Natural killer cell treated with Interleukin-12 subunit alpha and Interleukin-12 subunit beta and Interleukin-15 and Interleukin-18, amount 100 ng/mL, for 72 hours (primary cell): Measurements from ENCODE around the gene KRTAP10-6. TPM values are rescaled to one million over a fixed set of nuclear protein-coding genes. Genes with fewer than 3 reads are reported as not detected.
"Not testable (repeated sequence)": the region's sequence is repeated elsewhere in the genome, so short reads cannot be mapped to it uniquely, and the experiment has no call there.

Experiments used
- ATAC-seq, 2 donors: fragments of 150-1000 bp; cut with Tn5 transposase in 1 of 2; sonication (Bioruptor Pico), chemical (Tn5 transposase) in 1 of 2; 2 replicates each; pipeline ENCODE4 v1.10.0; 2021
- DNase-seq: peaks from one replicate; pipeline ENCODE4 v3.0.0; 2022; ENCODE audit warnings: low spot score
- H3K27ac Mint-ChIP-seq, 2 donors: 1 replicate in 1 of 2; 2 replicates in 1 of 2; pipeline ENCODE4 v1.8.0; 2022; ENCODE audit warnings: mixed read lengths in 2 of 2, mild to moderate bottlenecking in 1 of 2, moderate library complexity in 1 of 2
- H3K27me3 Mint-ChIP-seq, 2 donors: 1 replicate in 1 of 2; 2 replicates in 1 of 2; pipeline ENCODE4 v1.8.0; 2022; ENCODE audit warnings: mixed read lengths in 2 of 2
- H3K36me3 Mint-ChIP-seq: one replicate; pipeline ENCODE4 v1.8.0; 2022; ENCODE audit warnings: mixed read lengths
- H3K4me1 Mint-ChIP-seq, 2 donors: 1 replicate in 1 of 2; 2 replicates in 1 of 2; pipeline ENCODE4 v1.8.0; 2022; ENCODE audit warnings: low read depth in 2 of 2, mixed read lengths in 2 of 2, mild to moderate bottlenecking in 1 of 2
- H3K4me3 Mint-ChIP-seq: one replicate; pipeline ENCODE4 v1.8.0; 2022; ENCODE audit warnings: mixed read lengths
- H3K9me3 Mint-ChIP-seq: 2 replicates; pipeline ENCODE4 v1.8.0; 2022; ENCODE audit warnings: mixed read lengths
- total RNA-seq, 2 donors: library from RNA; stranded (reverse); gene quantifications; one replicate each; pipeline ENCODE4 v1.2.3, GENCODE V29; 2022

Gene KRTAP10-6
- total RNA-seq, 2 donors from 2014 or later: not detected

DNA sequence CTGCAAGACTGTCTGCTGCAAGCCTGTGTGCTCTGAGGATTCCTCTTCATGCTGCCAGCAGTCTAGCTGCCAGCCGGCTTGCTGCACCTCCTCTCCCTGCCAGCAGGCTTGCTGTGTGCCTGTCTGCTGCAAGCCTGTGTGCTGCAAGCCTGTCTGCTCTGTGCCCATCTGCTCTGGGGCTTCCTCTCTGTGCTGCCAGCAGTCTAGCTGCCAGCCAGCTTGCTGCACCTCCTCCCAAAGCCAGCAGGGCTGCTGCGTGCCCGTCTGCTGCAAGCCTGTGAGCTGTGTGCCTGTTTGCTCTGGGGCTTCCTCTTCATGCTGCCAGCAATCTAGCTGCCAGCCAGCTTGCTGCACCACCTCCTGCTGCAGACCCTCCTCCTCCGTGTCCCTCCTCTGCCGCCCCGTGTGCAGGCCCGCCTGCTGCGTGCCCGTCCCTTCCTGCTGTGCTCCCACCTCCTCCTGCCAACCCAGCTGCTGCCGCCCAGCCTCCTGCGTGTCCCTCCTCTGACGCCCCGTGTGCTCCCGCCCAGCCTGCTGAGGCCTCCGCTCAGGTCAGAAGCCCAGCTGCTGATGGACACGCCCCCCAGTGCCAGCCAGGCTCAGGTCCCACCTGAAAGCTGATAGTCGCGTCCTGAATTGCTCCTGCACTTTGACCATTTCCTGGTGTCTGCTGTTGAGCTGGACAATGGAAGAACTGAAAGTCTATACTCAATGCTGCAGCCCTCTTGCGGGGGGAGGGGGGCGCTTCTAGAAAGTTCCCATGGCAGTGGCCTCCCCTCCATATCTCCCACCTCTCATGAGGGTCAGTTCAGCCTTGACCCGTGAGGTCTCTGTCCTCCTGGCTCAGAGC lies 17.6 kb downstream of the KRTAP10-6 start:
- Mint-ChIP-seq H3K36me3 (no peaks in the 10 kb centered on the region), H3K9me3 (peaks cover 3% of the 10 kb centered on the region), H3K27me3 (peaks cover 21 to 32% of the 10 kb centered on the region in 2 donors), H3K4me1 (peaks cover 0 to 2% of the 10 kb centered on the region in 2 donors), H3K4me3 (no peak overlapping the region), H3K27ac (no peak overlapping the region)
- DNase-seq (no peak), ATAC-seq (no peak)

DNA sequence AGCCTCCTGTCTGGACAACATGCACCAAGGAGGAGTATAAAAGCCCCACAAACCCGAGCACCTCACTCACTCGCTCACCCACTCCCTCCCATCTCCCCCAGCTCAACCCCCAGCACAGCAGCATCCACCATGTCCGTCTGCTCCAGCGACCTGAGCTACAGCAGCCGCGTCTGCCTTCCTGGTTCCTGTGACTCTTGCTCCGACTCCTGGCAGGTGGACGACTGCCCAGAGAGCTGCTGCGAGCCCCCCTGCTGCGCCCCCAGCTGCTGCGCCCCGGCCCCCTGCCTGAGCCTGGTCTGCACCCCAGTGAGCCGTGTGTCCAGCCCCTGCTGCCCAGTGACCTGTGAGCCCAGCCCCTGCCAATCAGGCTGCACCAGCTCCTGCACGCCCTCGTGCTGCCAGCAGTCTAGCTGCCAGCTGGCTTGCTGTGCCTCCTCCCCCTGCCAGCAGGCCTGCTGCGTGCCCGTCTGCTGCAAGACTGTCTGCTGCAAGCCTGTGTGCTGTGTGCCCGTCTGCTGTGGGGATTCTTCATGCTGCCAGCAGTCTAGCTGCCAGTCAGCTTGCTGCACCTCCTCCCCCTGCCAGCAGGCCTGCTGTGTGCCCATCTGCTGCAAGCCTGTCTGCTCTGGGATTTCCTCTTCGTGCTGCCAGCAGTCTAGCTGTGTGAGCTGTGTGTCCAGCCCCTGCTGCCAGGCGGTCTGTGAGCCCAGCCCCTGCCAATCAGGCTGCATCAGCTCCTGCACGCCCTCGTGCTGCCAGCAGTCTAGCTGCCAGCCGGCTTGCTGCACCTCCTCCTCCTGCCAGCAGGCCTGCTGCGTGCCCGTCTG lies 18.5 kb downstream of the KRTAP10-6 start, which contains the start of gene KRTAP10-4:
Gene KRTAP10-4, plus strand, starts transcription at position 100 of the 827 bp plus-strand sequence. Its CDS starts 30 bp downstream, at position 130.
- not testable (repeated sequence) for H3K27ac Mint-ChIP-seq, DNase-seq, ATAC-seq

DNA sequence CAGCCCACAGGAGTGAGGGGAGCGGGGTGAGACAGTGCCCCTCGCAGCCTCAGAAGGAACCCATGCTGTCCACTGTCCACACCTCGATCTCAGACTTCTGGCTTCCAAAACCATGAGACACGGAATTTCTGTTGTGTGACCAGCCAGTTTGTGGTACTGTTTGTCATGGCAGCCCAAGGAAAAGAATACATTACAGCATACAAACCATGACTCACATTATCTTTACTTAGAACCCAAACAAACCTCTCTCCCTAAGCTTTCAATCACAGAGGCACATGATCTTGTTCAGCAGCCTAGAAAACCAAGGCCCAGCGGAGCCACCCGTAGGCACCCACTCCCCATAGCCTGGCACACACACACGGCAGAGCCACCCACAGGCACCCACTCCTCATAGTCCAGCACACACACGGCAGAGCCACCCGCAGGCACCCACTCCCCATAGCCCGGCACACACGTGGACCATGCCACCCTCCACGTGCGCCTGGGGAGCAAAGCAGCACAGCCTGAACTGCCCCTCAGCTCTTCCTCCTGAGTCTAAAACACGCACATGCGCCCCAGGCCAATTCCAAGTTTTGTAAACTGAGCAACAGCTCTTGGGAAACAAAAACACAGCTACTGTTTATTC lies 19.2 kb downstream of the KRTAP10-6 start:
- Mint-ChIP-seq H3K4me3 (no peak overlapping the region), H3K4me1 (peaks cover 0 to 2% of the 10 kb centered on the region in 2 donors), H3K27ac (no peak overlapping the region), H3K36me3 (no peaks in the 10 kb centered on the region), H3K27me3 (peaks cover 21 to 32% of the 10 kb centered on the region in 2 donors), H3K9me3 (peaks cover 3% of the 10 kb centered on the region)
- DNase-seq (no peak), ATAC-seq (no peak)

More for the DNA sequence above, 18.5 kb downstream of the KRTAP10-6 start, which contains the start of gene KRTAP10-4:
- not testable (repeated sequence) for H3K36me3 Mint-ChIP-seq, H3K4me1 Mint-ChIP-seq, H3K4me3 Mint-ChIP-seq, H3K9me3 Mint-ChIP-seq
- H3K27me3 Mint-ChIP-seq: peaks cover 21 to 32% of the 10 kb centered on the region in 2 donors

DNA sequence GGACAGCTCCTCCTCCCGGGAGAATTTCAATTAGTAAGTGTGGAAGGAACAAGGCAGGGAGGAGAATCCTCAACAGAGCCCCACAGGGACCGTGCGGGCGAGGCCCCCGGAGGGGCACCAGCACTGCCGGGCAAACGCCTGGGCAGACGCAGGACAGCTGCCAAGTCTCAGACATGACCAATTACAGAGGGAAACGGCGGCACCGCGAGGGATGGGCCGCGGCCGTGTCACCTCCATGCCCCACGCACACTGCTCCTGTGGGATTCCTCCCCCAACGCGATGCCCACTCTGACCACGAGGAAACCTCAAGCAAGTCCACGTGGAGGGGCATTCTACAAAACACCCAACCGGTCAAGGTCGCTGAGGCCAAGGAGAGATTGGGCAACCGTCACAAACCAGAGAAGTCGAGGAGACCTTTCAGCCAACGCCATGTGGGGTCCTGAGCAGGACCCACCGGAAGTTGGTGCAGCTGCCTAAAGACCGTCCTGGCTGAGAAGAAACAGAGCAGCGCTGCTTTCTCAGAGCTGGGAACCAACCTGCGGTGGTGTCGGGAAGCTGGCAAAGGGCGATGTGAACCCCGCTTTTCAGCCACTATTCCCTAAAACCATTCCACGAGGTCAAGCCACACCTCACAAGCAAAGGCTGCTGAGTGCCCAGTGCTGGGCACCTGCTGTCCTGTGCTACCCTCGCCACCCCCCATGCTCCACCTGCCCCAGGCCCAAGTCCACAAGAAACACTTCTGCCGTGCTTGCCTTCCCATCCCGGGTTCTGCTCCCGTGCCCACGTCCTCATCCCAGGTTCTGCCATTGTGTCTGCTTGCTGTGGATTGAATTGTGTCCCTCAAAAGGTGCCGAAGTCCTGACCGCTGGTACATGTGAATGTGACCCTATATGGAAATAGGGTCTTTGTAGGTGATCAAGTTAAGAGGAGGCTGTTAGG lies 20.2 kb downstream of the KRTAP10-6 start:
- DNase-seq (no peak), ATAC-seq (no peak)
- no peaks in the 10 kb centered on the region for H3K36me3 Mint-ChIP-seq
- peaks cover 0 to 2% of the 10 kb centered on the region in 2 donors for H3K4me1 Mint-ChIP-seq
- H3K4me3 Mint-ChIP-seq: no peak overlapping the region
- H3K27me3 Mint-ChIP-seq: peaks cover 24 to 32% of the 10 kb centered on the region in 2 donors
- no peak overlapping the region for H3K27ac Mint-ChIP-seq
- peaks cover 3% of the 10 kb centered on the region for H3K9me3 Mint-ChIP-seq

DNA sequence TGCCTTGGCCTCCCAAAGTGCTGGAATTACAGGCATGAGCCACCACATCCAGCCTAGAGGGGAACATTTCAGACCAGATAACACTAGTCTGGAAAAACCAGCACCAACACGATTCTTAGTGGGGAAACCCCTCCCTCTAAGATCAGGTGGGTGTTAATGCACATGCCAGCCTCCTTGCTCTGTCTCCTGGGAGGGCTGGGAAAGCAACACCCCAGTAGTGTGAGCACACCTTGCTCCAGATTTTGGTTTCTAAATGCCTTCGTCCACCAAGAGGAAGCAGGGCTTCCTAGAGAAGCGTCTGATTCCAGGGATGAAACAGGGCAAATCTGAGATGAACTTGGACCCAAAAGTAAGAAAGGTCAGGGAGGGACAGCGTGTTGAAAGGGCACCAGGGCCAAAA lies 21.0 kb downstream of the KRTAP10-6 start:
- H3K36me3 Mint-ChIP-seq: no peaks in the 10 kb centered on the region
- no peaks in the 10 kb centered on the region for H3K9me3 Mint-ChIP-seq
- H3K4me1 Mint-ChIP-seq: peaks cover 0 to 2% of the 10 kb centered on the region in 2 donors
- H3K27me3 Mint-ChIP-seq: peaks cover 24 to 32% of the 10 kb centered on the region in 2 donors
- DNase-seq (no peak), ATAC-seq (no peak)
- H3K27ac Mint-ChIP-seq: no peak overlapping the region
- H3K4me3 Mint-ChIP-seq: no peak overlapping the region

DNA sequence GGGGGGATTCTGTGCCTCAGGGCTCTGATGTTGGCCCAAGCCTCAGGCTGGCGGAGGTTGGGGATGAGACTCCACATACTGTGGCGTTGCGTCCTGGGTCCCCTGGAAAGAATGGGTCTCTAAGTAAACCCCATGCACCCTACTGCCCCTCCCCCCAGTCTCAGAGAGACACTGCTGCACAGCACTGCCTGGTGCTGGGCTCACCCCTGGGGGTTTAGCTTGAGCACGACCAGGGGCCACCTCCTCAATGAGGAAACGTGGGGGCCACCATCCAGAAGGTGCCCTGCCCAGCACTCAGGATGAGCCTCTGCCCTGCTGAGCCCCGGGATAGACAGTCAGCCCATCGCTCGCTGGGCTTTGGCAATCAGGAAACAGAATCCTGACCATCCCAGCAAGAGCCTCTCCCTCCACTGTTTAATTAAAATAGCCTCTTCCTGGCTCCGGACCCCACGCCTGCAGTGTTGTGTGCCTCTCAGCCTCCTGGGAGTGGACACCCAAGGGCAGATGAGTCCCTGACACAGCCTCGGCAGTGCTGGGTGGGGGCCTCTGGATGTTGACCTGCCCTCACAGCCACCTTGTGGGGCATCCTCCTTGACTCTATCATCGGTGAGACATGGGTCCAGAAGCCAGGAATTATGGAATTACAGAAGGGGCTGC lies 22.3 kb downstream of the KRTAP10-6 start:
- Mint-ChIP-seq H3K36me3 (no peaks in the 10 kb centered on the region), H3K4me1 (peaks cover 6% of the 10 kb centered on the region in 2 donors), H3K27me3 (peaks cover 21 to 23% of the 10 kb centered on the region in 2 donors), H3K9me3 (no peaks in the 10 kb centered on the region), H3K4me3 (no peak overlapping the region), H3K27ac (peak overlapping the region in 1 of 2 donors; percentile 11)
- ATAC-seq (no peak), DNase-seq (no peak)

DNA sequence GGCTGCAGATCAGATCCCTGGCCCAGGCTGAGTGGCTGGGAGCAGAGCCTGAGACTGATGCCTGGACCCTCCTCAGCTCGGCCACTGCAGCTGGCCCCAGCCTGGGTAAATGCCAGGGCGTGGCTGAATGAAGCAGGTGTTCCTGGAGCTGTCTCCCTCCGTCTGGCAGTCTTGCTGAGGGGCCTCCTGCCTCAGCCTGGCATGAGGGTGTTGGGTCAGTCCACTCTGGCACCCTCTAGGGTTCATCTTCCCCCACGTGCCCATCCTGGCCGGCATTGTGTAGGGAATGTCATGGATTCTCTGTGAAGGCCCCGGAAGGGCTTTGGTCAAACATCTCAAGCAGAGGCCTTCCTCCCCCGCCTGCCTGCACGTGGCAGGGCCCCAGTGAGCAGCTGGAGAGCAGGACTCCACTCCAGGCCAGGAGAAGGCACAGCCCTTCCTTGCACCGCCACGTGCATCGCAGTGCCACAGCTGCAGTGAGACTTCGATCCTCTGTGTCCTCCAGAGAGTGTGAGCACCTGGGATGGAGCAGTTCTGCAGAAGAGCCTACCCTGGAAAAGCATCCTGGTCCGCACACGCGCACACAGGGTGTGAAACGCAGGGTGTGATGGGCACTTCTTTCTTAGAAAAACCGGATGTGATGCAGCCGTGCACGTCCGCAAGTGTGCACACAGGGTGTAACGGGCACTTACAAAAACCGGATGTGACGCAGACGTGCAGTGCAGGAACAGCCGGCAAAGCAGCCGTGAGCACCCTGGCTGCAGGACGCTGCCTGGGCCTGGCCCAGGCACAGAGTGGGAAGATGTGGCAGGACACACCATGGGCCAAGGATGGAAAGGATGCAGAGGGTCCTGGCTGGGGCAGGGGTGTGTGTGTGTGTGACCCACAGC lies 23.4 kb downstream of the KRTAP10-6 start:
- H3K36me3 Mint-ChIP-seq: no peaks in the 10 kb centered on the region
- peak; percentile 24 to 43 for ATAC-seq
- H3K9me3 Mint-ChIP-seq: no peaks in the 10 kb centered on the region
- H3K27me3 Mint-ChIP-seq: peaks cover 18 to 19% of the 10 kb centered on the region in 2 donors
- H3K27ac Mint-ChIP-seq: no peak overlapping the region
- H3K4me3 Mint-ChIP-seq: no peak overlapping the region
- no peak for DNase-seq
- H3K4me1 Mint-ChIP-seq: peaks cover 7 to 14% of the 10 kb centered on the region in 2 donors

DNA sequence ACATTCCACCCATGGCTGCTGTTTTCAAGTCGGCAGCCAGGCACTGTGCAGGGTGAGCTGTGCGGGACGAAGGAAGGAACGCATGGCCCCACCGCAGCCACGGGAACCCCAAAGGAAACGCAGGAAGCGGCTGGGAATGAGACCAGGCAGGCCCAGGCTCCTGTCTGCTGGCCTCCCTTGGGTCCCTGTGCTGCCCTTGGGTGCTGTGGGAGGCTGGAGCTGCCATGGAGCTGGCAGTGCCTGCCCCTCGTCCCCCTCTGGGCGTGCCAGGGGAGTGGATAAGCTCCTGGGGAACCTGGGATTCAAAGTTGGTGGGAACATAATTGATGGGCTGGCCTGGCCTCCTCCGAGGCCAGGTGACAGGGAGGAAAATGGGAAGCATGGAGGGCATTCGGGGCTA lies 24.0 kb downstream of the KRTAP10-6 start:
- ATAC-seq (peak in 1 of 2 donors; percentile 18), DNase-seq (no peak)
- Mint-ChIP-seq H3K36me3 (no peaks in the 10 kb centered on the region), H3K27me3 (peaks cover 17 to 18% of the 10 kb centered on the region in 2 donors), H3K27ac (no peak overlapping the region), H3K9me3 (no peaks in the 10 kb centered on the region), H3K4me3 (no peak overlapping the region), H3K4me1 (peaks cover 7 to 14% of the 10 kb centered on the region in 2 donors)

DNA sequence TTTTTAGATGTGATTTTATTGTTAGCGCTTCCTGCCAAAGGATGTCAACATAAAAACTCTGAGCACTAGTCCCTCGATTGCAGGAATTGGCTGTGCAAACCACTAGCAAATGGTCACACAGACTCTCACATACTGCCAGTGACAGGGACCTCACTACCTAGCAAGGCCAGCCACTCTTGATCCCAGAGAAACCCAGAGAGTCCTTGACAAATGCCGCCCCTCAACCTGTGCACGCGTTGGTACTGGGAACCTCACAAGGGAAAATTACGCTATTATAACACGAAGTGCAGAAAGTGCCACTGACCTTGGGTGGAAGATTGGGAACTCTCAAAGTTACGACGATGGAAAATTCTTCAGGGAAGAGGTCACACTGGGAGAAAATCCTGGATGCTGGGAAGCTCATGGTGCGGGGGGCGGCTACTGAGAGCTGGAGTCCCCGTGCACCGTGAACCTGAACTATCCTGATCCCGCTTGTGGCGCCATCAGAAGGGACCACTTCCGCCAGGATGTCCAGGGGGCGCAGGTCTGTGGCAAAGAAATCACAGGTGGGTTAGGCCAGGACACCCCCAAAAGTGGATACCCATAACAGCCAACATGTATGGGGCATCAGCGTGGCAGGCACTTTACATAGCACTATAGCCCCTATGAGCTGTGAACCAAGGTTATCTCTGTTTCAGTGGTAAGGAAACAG lies 24.7 kb downstream of the KRTAP10-6 start:
- no peak overlapping the region for H3K27ac Mint-ChIP-seq
- DNase-seq (no peak), ATAC-seq (no peak)
- H3K27me3 Mint-ChIP-seq: peaks cover 11 to 15% of the 10 kb centered on the region in 2 donors
- H3K36me3 Mint-ChIP-seq: peaks cover under 1% of the 10 kb centered on the region
- peaks cover 7 to 14% of the 10 kb centered on the region in 2 donors for H3K4me1 Mint-ChIP-seq
- no peaks in the 10 kb centered on the region for H3K9me3 Mint-ChIP-seq
- no peak overlapping the region for H3K4me3 Mint-ChIP-seq

DNA sequence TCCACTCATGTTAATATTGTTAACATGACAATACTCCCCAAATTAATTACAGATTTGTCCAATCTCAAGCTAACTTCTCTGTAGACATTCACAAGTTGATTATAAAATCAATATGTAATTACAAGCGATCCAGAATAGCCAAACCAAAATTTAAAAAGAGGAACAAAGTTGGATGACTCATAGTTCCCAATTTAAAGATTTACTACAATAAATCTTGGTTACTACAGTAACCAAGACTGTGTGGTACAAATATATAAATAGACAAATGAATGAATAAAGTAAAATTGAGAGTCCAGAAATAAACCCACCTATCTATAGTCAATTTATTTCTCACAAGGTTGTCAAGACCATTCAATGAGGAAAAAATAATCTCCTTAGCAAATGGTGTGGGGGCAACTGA lies 25.9 kb downstream of the KRTAP10-6 start:
- Mint-ChIP-seq H3K27me3 (peaks cover 2 to 8% of the 10 kb centered on the region in 2 donors), H3K27ac (no peak overlapping the region), H3K36me3 (peaks cover 6% of the 10 kb centered on the region), H3K4me1 (peaks cover 7 to 14% of the 10 kb centered on the region in 2 donors), H3K9me3 (no peaks in the 10 kb centered on the region), H3K4me3 (no peak overlapping the region)
- ATAC-seq: no peak
- no peak for DNase-seq

DNA sequence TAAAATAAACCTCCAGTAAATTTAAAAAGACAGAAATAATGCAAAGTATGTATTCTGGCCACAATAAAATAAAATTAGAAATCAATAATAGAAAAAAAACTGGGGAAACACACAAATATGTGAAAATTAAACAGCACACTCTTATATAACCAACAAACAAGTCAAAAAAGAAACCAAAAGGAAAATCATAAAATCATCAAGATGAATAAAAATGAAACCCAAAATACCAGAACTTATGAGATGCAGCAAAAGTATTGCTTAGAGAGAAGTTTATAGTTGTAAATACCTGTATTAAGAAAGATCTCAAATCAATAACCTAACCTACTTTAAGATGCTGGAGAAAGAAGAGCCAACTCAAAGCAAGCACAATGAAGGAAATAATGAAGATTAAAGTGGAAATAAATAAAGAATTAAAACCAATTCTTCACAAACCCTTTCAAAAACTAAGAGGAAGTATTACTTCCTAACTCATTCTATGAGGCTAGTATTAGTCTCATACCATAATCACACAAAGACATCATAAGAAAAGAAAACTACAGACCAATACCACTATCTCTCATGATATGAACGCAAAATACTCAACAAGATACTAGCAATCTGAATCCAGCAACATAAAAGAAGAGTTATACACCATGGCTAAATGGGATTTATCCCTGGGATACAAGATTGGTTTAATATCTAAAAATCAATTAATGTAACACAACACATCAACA lies 27.3 kb downstream of the KRTAP10-6 start:
- peaks cover 7 to 14% of the 10 kb centered on the region in 2 donors for H3K4me1 Mint-ChIP-seq
- ATAC-seq: no peak
- H3K4me3 Mint-ChIP-seq: peak overlapping the region; percentile 64
- DNase-seq: no peak
- peaks cover 4% of the 10 kb centered on the region for H3K9me3 Mint-ChIP-seq
- peaks cover 0 to 10% of the 10 kb centered on the region in 2 donors for H3K27me3 Mint-ChIP-seq
- H3K36me3 Mint-ChIP-seq: peaks cover 12% of the 10 kb centered on the region
- H3K27ac Mint-ChIP-seq: peak overlapping the region; percentile 61 to 65
